GM18951 (cell line): Measurements from ENCODE around the gene SLC10A3.
A peak's percentile ranks its signal among the peaks of the same experiment; 100 is the strongest.

Experiments
- POLR2A ChIP-seq: IDR thresholded peaks from 4 replicates; pipeline ENCODE4 v1.6.1; 2011; ENCODE audit warnings: mild to moderate bottlenecking; ENCODE audit not compliant: insufficient read length, insufficient read depth; ENCODE audit errors: extremely low read depth
- in situ Hi-C: fragments of 300-500 bp; cut with MboI; formaldehyde crosslinking; loops from one replicate; pipeline ENCODE4 v1.12.0; 2022; ENCODE audit warnings: low sequenced_read_pairs, mixed read lengths, inconsistent platforms; ENCODE audit not compliant: unreplicated experiment

Gene SLC10A3

GRCh38 chrX:154458954-154459778 is 31.3 kb downstream of the SLC10A3 start:
- no peak for TF ChIP-seq POLR2A
- in situ Hi-C loops, result no loop called here

GRCh38 chrX:154458116-154458953 is 32.1 kb downstream of the SLC10A3 start, which contains the start of gene PLXNA3:
Gene PLXNA3, plus strand, starts transcription at chrX:154458281. Its CDS starts 1,903 bp downstream, at chrX:154460184.
- peak; percentile 80 for TF ChIP-seq POLR2A
- in situ Hi-C loops, result no loop called here

DNA sequence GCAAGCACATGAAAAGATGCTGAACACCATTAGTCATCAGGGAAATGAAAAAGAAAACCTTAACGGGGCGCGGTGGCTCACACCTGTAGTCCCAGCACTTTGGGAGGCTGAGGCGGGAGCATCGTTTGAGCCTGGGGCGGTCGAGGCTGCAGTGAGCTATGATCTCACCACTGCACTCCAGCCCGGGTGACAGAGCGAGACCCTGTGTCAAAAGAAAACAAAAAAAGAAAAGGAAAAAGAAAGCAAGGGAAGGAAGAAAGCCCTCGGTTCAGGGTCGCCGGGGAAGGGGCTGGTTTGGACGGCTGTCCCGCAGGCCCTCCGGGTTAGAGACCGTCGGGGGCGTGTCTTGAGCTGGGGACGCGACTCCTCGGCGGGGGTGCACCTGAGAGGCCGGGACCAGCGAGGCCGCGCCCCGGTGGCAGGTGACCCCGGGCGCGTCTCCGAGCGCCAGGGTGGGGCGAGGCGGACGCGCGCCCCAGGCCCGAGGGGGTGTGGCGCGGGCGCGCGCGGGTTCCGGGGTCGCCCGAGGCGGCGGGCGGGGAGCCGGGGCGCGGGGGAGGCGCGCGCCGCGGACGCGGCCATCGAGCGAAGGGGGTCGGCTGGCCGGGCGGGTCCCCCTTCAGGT is 32.8 kb downstream of the SLC10A3 start:
- in situ Hi-C loops, result no loop called here
- no peak for TF ChIP-seq POLR2A

- in situ Hi-C loops, result no loop called here
- TF ChIP-seq POLR2A, result no peak
Measured at GRCh38 chrX:154452823-154453222, 37.6 kb downstream of the SLC10A3 start.

- in situ Hi-C loops, result no loop called here
- no peak for TF ChIP-seq POLR2A
Measured at GRCh38 chrX:154450312-154450711, 40.1 kb downstream of the SLC10A3 start.

DNA sequence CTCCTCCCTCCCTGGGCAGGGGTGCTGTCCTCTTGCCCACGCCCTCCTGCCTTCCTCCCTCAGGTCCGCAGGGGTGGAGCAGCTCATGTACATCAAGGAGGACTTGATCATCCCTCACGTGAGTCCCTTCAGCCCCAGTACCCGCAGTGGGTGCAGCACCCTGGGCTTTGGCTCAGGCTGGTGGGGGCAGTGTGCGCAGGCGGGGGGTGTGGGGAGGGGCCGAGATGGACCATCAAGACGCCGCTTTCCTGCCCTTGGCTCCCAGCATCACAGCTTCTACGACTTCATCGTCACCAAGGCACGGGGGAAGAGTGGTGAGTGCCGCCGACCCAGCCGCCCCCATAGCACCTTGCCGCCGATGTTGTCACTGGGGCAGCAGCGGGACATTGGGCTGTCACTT is 40.8 kb downstream of the SLC10A3 start:
- TF ChIP-seq POLR2A, result no peak
- in situ Hi-C loops, result no loop called here

- no peak for TF ChIP-seq POLR2A
- in situ Hi-C loops, result no loop called here
Measured at GRCh38 chrX:154448484-154448883, 41.9 kb downstream of the SLC10A3 start.

- in situ Hi-C loops, result no loop called here
- TF ChIP-seq POLR2A, result no peak
Measured at GRCh38 chrX:154446430-154446829, 44.0 kb downstream of the SLC10A3 start.

DNA sequence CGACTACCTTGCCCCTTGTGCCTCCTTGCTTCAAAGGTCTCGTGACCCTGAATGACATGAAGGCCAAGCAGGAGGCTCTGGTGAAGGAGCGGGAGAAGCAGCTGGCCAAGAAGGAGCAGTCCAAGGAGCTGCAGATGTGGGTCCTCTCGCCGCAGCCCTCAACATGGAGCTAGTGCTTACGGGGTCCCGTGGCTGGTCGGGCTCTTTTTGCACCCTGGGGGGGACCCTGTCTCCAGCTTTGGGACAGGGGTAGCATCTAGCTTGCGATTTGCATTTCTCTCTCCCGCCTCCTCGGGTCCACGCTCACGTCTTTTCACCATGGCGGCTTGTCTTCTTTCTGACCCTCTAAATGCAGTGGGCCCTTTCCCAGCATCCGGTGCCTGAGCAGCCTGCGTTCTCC is 44.7 kb downstream of the SLC10A3 start:
- in situ Hi-C loops, result no loop called here

GRCh38 chrX:154444755-154445246 is 45.6 kb downstream of the SLC10A3 start:
- in situ Hi-C loops, result no loop called here
- no peak for TF ChIP-seq POLR2A

More for the DNA sequence above, 44.7 kb downstream of the SLC10A3 start:
- TF ChIP-seq POLR2A, result no peak

DNA sequence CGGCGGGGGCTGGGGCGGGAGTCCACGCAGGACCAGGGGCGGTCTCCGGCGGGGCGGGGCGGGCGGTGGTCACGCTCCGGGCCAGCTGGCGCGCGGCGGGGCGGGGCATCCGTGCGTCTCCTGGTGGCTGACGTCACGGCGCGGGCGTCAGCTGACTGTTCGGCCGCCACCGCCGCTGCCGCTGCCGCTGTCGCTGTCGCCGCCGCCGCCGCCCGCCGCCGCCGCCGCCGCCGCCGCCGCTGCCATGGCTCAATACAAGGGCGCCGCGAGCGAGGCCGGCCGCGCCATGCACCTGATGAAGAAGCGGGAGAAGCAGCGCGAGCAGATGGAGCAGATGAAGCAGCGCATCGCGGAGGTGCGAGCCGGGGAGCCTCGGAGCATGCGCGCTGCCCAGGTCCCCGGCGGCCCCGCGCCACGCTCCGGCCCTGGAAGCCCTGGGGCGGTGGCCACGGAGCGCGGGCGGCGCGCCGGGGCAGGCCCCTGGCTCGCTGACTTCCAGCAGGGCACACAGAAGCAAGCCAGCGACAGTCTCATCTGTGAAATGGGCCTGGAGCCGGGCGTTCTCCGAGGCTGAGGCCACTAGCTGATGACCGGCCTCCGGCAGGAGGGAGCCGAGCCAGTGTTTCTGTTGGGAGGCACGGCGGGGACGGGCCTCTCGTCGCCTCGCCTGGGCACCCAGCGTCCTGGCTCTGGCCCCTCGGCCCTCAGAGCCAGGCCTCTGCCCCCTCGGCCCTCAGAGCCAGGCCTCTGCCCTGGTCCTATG is 46.3 kb downstream of the SLC10A3 start, which contains the start of gene FAM50A:
TSS of gene FAM50A (plus strand) at position 150 of the 763 bp plus-strand sequence. CDS start at position 245, 95 bp downstream.
- in situ Hi-C loops, result no loop called here
- TF ChIP-seq POLR2A, result peak; percentile 51

DNA sequence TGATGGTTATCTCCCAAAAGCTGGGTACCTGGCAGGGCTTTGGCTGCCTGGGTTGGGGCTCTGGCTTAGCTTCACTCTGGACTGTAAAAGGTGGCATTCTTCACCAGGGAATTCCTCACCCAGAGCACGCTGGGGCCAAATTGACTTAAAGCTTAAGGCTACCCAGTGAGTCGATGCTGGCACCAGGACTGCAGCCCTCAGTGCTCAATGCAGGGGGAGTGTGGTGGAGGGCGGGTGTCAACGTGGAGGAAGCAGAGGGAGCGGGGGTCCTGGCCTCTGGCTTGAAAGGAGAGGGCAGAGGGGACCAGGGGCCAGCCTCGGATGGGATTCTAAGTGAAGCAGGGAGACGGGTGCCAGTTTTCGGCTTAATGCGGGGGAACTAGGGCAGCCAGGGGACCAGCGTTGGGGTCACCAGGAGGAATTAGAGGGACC is 46.9 kb downstream of the SLC10A3 start:
- in situ Hi-C loops, result no loop called here
- TF ChIP-seq POLR2A, result no peak
